ENCODE measurements around the gene OR52R1.
"Not testable (repeated sequence)": the region's sequence is repeated elsewhere in the genome, so short reads cannot be mapped to it uniquely, and the experiment has no call there.

OR52R1 gene

DNA sequence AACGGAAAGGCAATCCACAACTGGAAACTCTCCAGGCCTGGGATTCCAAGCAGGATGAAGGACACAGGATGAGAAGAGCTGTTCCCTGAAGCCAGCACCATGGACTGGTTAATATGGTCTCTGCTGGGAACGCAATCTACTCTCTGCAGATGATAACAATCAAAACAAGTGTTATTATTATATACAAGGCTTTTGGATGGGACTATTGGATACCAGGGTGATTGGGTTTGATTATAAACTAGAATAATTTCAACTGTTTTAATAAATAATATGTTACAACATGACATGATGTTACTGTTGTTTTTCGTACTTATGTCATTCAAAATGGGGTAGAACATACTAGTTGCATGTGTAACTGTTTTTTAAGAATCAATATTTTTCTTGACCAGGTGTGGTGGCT lies at the start of gene OR52R1:
OR52R1 (minus strand) TSS at position 101 of the 400 bp plus-strand sequence; CDS start at position 101, 0 bp downstream.
- DNase-seq (ENCODE audit: low read depth), result no peak

DNA sequence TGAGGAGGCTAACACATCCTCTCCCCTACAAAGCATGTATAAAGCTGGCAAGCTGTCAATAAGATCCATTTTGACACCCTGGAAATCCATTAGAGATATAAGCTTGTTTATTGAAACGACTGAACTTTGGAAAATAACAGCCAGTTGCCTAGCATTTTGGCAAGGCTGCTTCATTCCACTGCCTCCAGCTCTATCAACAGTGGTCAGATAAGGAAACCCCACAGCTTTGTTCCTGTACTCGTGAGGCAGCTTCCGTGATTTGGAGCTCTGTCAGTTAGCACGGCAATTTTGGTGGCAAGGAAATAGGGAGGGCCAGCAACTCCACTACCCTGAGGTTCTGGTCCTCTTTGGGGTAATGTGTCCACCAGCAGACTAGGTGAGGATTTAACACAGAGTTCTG lies 46.9 kb upstream of the OR52R1 start:
- DNase-seq (ENCODE audit: low read depth), result no peak

DNA sequence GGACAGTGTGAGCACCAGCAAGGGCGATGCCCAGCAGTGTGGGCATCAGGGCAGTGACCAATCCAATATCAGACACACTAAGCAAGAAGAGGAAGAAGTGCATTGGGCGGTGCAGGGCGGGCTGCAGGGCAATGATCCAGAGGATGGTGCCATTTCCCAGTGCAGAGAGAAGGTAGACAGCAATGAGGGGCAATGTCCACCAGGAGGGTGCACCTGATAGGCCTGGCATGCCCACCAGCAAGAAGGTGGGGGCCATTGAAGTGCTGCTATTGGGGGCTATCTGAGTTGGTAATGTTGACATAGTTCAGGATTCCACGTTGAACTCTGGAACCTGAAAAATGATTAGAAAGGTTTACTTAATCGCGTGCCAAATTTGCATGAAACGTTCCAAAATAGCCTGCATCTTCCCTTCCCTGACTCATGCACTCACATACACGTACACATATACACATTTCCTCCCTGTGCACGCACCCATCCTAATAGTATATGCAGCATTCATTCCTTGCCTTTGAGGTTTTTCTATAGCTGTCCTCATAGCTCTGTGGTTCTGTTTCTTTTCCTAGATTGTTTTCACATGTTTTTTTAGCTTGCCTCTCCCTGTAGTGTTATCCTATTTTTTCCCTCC lies 44.8 kb upstream of the OR52R1 start, which contains the start of gene OR51S1:
OR51S1 (minus strand) TSS at position 301 of the 625 bp plus-strand sequence; CDS start at position 301, 0 bp downstream.
- DNase-seq (ENCODE audit: low read depth), result no peak

DNA sequence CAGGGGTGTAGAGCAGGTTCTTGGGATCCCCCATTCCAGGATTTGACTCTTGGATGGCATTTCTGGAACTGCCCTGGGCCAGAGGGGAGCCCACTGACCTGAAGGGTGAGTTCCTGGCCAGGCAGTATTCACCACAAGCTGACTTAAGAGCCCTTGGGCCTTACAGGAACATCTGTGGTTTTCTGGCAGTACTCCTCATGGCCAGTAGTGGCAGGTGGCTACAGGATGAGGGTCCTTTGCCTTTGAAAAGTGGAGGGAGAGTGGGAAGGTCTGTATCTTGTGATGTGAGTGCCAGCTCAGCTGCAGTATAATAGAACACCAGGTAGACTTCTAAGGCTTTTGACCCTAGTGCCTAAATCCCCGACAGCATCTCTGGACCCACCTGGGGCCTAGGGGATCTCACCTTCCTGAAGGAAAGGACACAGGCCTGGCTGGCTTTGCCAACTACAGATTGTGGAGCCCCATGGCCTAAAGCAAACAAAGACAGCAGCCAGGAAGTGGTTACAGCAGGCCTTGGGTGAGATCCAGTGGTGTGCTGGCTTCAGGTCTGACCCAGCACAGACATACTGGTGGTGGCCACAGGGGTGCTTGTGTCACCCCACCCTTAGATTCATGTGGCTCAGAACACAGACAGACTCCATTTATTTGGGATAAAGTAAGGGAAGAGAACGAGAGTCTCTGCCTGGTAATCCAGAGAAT lies 35.8 kb upstream of the OR52R1 start:
- no peak for DNase-seq (ENCODE audit: low read depth)

DNA sequence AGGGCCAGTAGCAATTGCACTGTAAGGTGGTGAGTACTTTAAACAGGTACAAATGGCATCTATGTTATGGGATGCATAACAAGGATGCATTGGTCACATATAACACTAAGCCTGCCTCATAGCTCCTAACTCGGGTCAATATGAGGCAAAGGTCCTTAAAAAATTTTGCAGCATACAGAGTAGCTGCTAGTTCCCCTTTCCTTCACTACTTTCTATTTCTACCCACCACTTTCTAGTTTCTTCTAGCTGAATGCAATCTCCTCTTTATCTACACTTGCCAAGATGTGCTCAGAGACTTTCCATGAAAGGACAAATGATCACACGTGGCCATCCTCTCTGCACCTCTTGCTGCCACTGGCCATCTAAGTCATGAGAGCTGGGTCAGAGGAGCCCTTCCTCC lies 26.7 kb upstream of the OR52R1 start:
- DNase-seq (ENCODE audit: low read depth), result no peak

DNA sequence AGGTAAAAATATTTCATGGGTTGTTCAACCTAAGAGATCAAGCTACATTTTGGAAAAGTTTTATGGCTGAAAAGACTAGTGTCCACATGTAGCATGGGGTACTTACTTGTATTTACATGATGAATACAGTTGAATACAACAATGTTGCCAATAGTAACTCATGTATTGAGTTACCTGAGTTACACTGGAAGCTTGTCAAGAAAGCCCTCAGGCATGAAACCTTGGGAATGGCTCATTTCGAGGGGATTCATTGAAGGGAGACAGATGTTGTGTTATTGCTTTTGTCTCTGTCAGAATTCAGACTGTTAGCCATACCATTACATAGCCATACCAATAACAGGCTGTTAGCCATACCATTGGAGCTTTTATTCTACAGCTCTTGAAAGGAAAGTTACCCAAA lies 26.2 kb upstream of the OR52R1 start:
- DNase-seq (ENCODE audit: low read depth), result no peak

DNA sequence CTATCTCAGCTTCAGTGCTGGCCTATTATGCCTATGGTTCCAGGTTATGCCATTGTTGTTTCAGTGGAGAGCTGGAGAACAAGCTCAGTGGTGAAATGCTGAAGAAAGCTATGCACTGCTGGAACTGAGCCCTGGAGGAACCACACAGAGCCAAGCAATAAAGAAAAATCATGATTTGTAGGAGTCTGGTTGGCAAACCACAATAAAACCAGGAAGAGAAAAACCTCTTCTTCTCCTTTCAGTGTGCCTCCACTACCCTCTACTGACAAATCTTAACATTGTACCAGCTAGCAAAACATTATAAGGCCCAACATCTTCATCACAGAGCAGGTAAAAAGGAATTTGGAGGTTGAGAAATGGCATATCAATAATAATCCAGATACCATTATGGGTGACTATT lies 22.2 kb upstream of the OR52R1 start:
- DNase-seq (ENCODE audit: low read depth), result no peak

DNA sequence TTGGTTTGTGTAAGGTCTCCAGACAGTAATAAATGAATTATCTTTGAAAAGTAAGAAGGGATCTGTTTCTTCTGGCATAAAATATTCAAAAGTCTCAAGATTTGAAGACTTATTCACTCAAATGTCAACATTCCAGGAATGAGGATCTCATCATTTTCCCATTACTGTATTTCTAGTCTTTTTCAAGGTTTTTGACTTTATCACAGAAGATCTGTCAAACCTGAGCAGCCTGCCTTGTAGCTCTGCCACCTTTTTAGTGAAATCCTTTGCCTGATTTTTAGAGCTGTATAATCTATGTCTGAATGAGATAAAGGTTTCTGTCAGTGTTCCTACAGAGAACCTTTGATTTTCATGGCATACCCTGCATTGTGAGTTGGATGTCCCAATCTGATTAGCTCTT lies 21.0 kb upstream of the OR52R1 start:
- no peak for DNase-seq (ENCODE audit: low read depth)

DNA sequence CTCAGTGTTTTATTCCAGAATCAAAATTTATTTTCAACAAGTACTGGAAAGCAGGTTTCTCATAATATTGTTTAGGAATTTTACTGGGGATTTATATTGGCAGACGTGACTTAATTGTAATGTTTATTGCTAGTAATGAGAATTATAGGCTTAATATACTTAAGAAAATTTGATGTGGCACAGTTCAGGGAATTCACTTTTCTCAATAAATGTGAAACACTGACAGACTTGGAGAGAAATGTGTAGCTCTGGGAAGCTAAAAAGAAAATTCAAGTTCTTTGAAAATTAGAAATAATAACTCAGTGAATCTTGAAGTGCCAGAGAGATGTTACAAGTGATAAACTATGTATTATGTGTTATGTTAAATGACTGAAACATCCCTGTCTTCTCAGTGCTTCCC lies 16.8 kb upstream of the OR52R1 start, which contains the start of gene OR51F2:
OR51F2 (plus strand) TSS at position 301 of the 400 bp plus-strand sequence. CDS start 101 bp downstream, outside the sequence.
- no peak for DNase-seq (ENCODE audit: low read depth)

DNA sequence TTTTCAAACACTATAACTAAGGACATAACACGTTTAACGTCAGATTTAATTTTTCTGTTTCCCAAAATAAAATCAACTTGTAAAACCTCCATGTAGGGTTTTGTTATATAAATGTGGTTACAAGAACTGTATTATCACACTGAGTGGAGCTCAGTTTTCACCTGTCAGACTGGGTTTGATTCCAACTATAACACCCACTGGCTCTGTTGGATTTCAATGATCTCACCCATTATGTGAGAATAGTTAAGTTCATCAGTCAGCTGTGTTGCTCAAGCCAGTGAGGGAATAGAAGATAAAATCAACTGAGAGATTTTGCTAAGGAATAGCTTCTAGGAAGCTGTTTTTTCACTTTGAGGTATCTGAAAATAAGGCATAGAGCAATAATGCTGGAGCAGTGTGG lies 5.1 kb upstream of the OR52R1 start:
- DNase-seq (ENCODE audit: low read depth), result no peak

DNA sequence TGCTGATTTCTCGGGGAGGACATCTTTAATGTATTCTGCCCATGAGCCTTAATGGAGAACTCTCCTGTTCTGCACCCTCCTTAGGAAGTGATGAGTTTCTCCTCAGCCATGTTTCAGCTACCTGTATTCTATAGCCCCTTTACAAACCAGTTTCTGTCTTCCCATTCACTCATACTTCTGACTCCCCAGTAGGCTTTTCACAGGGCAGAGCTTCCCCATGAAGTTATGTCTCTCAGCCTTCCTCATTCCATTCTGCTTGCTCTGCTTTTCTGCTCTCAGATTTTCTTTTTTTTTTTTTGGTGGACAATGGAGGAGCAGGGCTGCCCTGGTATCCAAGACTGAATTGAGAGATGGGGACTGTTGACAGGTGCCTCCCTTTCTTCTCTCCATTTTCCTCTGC lies 4.3 kb upstream of the OR52R1 start:
- no peak for DNase-seq (ENCODE audit: low read depth)

DNA sequence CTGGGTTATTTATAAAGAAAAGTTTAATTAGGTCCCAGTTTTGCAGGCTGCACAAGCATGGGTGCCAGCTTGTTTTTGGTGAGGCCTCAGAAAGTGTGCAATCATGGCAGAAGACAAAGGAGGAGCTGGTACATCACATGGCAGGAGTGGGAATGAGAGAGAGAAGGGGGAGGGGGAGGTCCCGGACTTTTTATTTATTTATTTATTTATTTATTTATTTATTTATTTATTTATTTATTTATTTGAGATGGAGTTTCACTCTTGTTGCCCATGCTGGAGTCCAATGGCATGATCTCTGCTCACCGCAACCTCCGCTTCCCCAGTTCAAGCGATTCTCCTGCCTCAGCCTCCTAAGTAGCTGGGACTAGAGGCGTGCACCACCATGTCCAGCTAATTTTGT lies 2.9 kb downstream of the OR52R1 start:
- not testable (repeated sequence) for DNase-seq (ENCODE audit: low read depth)

DNA sequence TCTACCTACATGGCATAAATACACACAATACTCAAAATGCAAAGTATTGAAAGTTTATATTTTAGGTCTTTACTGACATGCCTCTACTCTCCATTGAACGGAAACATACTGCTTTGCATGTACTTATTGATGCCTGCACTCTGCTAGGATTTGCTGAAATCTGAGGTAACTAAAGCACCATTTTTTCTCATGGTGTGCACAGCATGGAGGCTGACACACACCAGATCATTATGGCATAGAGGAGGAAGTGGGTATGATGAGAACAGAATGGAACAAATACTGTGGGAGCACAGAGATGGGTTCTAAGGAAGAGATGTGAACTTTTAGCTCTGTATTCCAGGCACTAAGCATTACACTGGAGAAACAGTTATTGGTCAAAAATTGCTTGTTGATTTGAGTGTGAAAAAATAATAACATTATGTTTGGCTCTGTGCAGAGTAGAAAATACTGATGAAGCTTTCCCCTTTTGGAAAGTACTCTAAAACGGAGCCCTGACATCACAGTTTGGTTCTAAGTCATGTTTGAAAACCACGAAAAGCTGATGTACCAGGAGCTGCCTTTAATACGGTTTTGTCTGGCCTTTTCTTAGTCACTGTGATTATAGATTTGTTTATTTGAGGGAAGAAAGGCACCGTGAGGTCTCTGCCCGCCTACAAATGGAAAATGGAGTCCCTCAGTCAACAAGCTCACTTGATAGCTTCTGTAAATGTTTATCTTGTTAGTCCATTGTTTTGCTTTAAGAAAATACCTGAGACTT lies 5.6 kb downstream of the OR52R1 start:
- DNase-seq (ENCODE audit: low read depth), result no peak

DNA sequence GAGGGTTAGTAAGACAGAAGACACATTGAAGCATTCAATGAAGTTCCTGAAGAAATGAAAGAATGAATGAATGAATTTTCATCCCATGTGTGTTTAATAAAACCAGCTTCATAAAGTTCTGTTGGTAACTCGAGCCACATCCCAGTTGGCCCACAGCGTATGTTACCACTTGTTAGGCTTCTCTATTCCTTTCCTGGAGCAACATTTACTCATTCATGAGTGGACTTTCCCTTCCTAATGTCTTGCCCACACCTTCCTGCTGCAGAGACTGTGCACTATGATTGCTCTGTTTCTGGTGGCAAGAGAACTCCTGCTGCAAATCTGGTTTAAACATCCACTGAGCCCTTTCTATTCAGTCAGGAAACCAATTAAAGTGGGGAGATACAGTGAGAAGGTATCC lies 7.0 kb downstream of the OR52R1 start:
- no peak for DNase-seq (ENCODE audit: low read depth)

DNA sequence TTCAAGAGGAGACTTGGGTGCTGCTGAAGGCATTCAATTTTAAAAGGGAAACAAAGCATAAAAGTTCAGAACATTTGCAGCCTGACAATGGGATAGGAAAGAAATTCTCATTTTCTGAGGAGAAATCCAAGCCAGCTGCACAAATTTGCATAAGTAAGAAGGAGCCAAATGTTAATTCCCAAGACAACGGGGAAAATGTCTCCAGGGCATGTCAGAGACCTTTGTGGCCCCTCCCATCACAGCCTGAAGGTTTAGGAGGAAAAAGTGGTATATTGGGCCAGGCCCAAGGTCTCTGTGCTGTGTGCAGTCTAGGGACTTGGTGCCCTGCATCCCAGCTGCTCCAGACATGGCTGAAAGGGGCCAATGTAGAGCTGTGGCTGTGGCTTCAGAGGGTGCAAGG lies 21.7 kb downstream of the OR52R1 start:
- no peak for DNase-seq (ENCODE audit: low read depth)

DNA sequence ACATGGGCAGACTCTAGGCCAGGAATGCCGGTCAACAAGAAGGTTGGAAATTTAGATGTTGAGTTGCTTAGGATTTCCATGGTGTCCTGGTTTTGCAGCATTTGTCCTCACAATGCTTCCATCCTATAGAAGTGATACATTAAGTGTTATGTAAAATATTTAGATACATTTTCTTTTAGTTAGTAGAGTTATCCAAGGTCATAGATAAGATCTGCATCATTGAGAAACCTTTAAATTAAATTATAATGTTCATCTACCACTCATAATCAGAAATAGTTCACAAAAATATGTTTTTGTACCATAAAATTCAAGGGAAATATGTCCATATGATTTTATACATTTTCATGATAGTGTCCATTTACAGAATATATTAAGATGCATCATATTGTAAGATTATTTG lies 34.3 kb downstream of the OR52R1 start, which contains the start of gene OR51F1:
OR51F1 (minus strand) TSS at position 101 of the 400 bp plus-strand sequence; CDS start at position 101, 0 bp downstream.
- no peak for DNase-seq (ENCODE audit: low read depth)

DNA sequence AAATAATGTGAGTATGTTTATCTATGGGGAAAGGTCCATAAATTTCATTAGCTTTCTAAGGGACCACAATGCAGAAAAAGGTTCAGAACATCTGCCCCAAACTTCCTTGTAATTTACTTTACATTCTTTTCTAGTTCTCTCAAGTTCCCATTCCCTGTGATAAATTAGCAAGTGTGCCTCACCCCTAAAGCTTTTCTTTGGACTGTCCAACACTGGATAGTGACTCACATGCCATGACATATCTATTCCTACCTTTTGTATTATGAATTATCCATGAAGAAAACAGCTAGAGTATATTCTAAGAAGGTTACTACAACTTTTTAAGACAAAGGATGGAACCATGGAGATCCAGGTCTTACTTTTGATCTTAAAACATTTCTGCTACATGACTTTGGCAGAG lies 36.1 kb downstream of the OR52R1 start:
- no peak for DNase-seq (ENCODE audit: low read depth)

DNA sequence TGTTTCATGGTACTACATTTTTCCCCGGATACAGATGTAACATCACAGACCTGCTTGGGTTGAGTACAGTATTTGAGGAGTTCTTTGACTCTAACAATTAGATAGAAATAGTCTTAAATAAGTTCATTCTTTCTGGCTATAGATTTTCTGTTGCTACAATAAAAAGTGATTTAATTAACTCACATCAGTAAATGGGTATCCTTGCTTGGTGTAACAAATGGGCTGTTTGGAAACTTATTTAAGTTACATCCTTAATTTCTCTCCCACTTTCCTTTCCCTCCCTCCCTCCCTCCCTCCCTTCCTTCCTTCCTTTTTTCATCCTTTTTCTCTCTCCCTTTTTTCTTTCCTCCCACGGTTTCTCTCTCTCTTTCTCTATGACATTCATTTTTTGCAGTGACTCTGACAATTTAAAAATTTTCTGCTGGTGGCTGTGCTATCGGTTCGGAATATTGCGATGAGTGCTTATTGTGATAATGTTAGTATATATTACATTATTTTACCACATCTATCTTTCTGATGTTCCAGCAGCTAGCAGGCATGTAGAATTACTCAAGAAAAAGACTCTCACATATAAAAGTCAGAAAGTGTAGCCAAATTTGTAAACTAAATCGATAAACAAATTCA lies 37.6 kb downstream of the OR52R1 start:
- DNase-seq (ENCODE audit: low read depth), result no peak

DNA sequence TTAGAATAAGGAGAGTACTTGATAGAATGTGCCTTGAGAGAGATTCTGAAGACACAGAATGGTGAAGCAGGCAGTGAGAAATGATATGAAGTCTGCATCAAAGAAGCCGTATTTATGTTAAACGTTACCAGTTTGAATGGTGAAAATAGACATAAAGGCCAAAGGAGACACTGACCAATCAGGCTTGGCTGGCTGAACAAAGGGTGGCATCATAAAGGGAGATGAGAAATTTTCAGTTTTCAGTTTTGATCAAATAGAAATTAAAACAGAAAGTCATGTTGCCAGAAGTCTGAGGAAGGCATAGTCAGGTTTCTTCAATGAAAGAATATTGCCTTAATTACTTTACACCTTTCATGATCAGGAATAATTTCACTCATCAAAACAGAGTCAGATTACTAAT lies 41.1 kb downstream of the OR52R1 start:
- DNase-seq (ENCODE audit: low read depth), result no peak
